MM.1S (cell line): ENCODE data around the gene IFIT5.

Experiments used
- EZH2phosphoT487 ChIP-seq: fragments of 300-600 bp; sonication (generic); IDR thresholded peaks from 2 replicates; pipeline ENCODE4 v1.6.1; 2018; ENCODE audit warnings: antibody characterized with exemption, low read length
- TF ChIP-seq, protein P1 (sequence below): fragments of 300-600 bp; sonication (generic); IDR thresholded peaks from 2 replicates; pipeline ENCODE4 v1.5.1; 2016; ENCODE audit warnings: antibody characterized with exemption, low read length, mixed read lengths

DNA sequence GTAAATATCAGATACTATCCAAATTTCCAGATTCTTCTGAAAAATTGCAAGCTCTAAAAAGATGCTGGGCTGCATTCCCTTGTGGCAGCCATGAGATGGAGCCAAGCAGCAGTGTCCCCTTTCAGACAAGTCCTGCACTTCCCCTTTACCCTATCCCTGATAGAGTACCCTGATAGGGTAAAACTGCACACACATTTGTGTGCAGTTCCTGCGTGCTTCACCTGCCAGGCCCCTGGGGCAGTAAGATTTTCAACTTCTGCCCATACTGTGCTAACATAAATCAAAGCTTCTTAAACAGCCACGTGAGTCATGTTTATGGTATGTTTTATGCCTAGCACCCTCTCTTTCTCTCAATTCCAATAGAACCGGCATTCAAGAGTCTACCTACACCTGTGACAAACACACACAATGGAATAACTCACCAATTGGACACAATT is 52.2 kb downstream of the IFIT5 start:
- TF ChIP-seq EZH2phosphoT487 = no peak
- TF ChIP-seq, protein P1, sequence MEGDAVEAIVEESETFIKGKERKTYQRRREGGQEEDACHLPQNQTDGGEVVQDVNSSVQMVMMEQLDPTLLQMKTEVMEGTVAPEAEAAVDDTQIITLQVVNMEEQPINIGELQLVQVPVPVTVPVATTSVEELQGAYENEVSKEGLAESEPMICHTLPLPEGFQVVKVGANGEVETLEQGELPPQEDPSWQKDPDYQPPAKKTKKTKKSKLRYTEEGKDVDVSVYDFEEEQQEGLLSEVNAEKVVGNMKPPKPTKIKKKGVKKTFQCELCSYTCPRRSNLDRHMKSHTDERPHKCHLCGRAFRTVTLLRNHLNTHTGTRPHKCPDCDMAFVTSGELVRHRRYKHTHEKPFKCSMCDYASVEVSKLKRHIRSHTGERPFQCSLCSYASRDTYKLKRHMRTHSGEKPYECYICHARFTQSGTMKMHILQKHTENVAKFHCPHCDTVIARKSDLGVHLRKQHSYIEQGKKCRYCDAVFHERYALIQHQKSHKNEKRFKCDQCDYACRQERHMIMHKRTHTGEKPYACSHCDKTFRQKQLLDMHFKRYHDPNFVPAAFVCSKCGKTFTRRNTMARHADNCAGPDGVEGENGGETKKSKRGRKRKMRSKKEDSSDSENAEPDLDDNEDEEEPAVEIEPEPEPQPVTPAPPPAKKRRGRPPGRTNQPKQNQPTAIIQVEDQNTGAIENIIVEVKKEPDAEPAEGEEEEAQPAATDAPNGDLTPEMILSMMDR = peak; percentile 29; the same call in 1 of the 2 replicates
